Adrenal gland (tissue), 12 donors: Measurements from ENCODE around the gene DSCAML1. TPM values are rescaled to one million over a fixed set of nuclear protein-coding genes. Genes with fewer than 3 reads are reported as not detected.

Experiments
- DNase-seq, 7 donors: peaks; one replicate each; pipeline ENCODE4 v3.0.0-alpha.2; 2019 to 2020
- H3K27ac ChIP-seq, 5 donors: fragments of 200-600 bp; sonication (generic) in 4 of 5; 1 replicate in 3 of 5; 2 replicates in 2 of 5; pipeline versions ENCODE4 v1.5.1 to v1.8.0; 2016 to 2020; ENCODE audit warnings: mild to moderate bottlenecking in 1 of 5
- H3K27me3 ChIP-seq: fragments of 200-600 bp; 2 replicates; pipeline ENCODE4 v1.8.0; 2021
- H3K36me3 ChIP-seq, 2 donors: fragments of 200-600 bp; replicated peaks in 1 of 2; 1 replicate in 1 of 2; 2 replicates in 1 of 2; pipeline versions ENCODE4 v1.5.1 to v1.8.0; 2018 to 2022
- H3K4me1 ChIP-seq, 2 donors: fragments of 200-600 bp; replicated peaks in 1 of 2; 1 replicate in 1 of 2; 2 replicates in 1 of 2; pipeline versions ENCODE4 v1.5.1 to v1.8.0; 2018 to 2021
- H3K4me3 ChIP-seq, 4 donors: fragments of 200-600 bp; sonication (generic) in 3 of 4; one replicate each; pipeline ENCODE4 v1.5.1; 2016 to 2018
- H3K9me3 ChIP-seq, 3 donors: fragments of 200-600 bp; sonication (generic) in 1 of 3; replicated peaks in 1 of 3; 1 replicate in 2 of 3; 2 replicates in 1 of 3; pipeline versions ENCODE4 v1.5.1 to v1.8.0; 2016 to 2021
- CTCF ChIP-seq, 6 experiments: fragments of 450-650 bp in 4 of 6; fragments of 200-600 bp in 2 of 6; sonication (generic) in 1 of 6; IDR thresholded peaks; 1 replicate in 5 of 6; 2 replicates in 1 of 6; pipeline versions ENCODE4 v1.5.1 to v1.8.0; 2016 to 2021; ENCODE audit warnings: antibody characterized with exemption in 6 of 6, mild to moderate bottlenecking in 2 of 6, moderate library complexity in 1 of 6
- POLR2A ChIP-seq, 2 donors: fragments of 450-650 bp; IDR thresholded peaks; one replicate each; pipeline ENCODE4 v1.6.1; 2017; ENCODE audit warnings: antibody characterized with exemption in 2 of 2, mild to moderate bottlenecking in 2 of 2, moderate library complexity in 1 of 2
- WGBS, 4 donors: extraction: QIAGEN DNeasy Blood & Tissue Kit in 2 of 4; methylation state at CpG; one replicate each; pipeline versions ENCODE4 v1.1.5 to v1.1.7; 2013 to 2017; 5-methylcytosine and 5-hydroxymethylcytosine counted together
- intact Hi-C, 2 donors: fragments of 100-400 bp; cut with DNase I; formaldehyde crosslinking; loops; one replicate each; pipeline versions ENCODE4 v1.14.1 to v1.15.0; 2022 to 2023
- polyA plus RNA-seq, 3 donors: library from polyadenylated mRNA; stranded (reverse); fragments of 200-250 nt in 2 of 3; fragments of 350-450 nt in 1 of 3; fragmentation: Illumina TruSeq in 1 of 3; extraction: RNeasy Lipid Tissue Mini Kit (QIAGEN cat#74804) in 1 of 3; gene quantifications; one replicate each; pipeline ENCODE4 v1.2.3, GENCODE V29; 2013 to 2014
- total RNA-seq, 9 donors: library from RNA; depleted of rRNA in 4 of 9; stranded (reverse); fragments of >200 nt in 4 of 9; fragments of 120-200 nt in 1 of 9; fragmentation: NEBNext Ultra II Directional in 1 of 9; extraction: Animal tissue kit (Norgen Biotek cat#: 25700) in 1 of 9; gene quantifications; one replicate each; pipeline versions ENCODE4 v1.1.0 to v1.2.4, GENCODE V29; 2013 to 2023
- donor health status: healthy with polysubstance abuse.
- donor health status: Bipolar disorder and iron deficiency.
- donor health status: DM: yes; HTN: yes; CAD: no.
- donor health status: DM: no; HTN: no; CAD: no.
- donor health status: DM: no; HTN: no; CAD: no.
- donor health status: DM: yes; HTN: yes; CAD: no.

Gene DSCAML1
- total and polyA plus RNA-seq, 12 donors: 0.09 to 1.9 (median 0.55) TPM; not detected in 1

GRCh38 chr11:117381481-117382387 lies 415.3 kb downstream of the DSCAML1 start:
- no peak for DNase-seq
- Histone ChIP-seq H3K4me1 (peaks cover 0 to 4% of the 10 kb centered on the region in 2 donors), H3K36me3 (peaks cover 0 to 56% of the 10 kb centered on the region in 2 donors), H3K4me3 (no peak overlapping the region), H3K27me3 (no peaks in the 10 kb centered on the region), H3K27ac (no peak overlapping the region), H3K9me3 (no peaks in the 10 kb centered on the region)
- TF ChIP-seq POLR2A (IDR thresholded peaks at IDR 0.05) (no peak), CTCF (IDR thresholded peaks at IDR 0.05) (no peak)
- 93 to 99% (median 94%) methylated on average over 7 to 9 of the region's 9 CpGs for WGBS, 4 donors
- intact Hi-C loops: no loop called here

- no peak for DNase-seq
- peaks cover 0 to 50% of the 10 kb centered on the region in 2 donors for H3K36me3 ChIP-seq
- peaks cover 0 to 4% of the 10 kb centered on the region in 2 donors for H3K4me1 ChIP-seq
- TF ChIP-seq POLR2A (IDR thresholded peaks at IDR 0.05): no peak
- TF ChIP-seq CTCF (IDR thresholded peaks at IDR 0.05): no peak
- H3K9me3 ChIP-seq: no peaks in the 10 kb centered on the region
- no peak overlapping the region for H3K4me3 ChIP-seq
- intact Hi-C loops: no loop called here
- WGBS, 4 donors: 91 to 100% (median 96%) methylated on average over 4 of the region's 4 CpGs
- H3K27ac ChIP-seq: no peak overlapping the region
- H3K27me3 ChIP-seq: no peaks in the 10 kb centered on the region
Measured at GRCh38 chr11:117380676-117381075, 416.3 kb downstream of the DSCAML1 start.

- no peak for TF ChIP-seq POLR2A (IDR thresholded peaks at IDR 0.05)
- no peak for TF ChIP-seq CTCF (IDR thresholded peaks at IDR 0.05)
- Histone ChIP-seq H3K27me3 (no peaks in the 10 kb centered on the region), H3K4me3 (no peak overlapping the region), H3K36me3 (peaks cover 0 to 51% of the 10 kb centered on the region in 2 donors), H3K9me3 (no peaks in the 10 kb centered on the region), H3K27ac (peak overlapping the region in 1 of 5 donors; percentile 61), H3K4me1 (peaks cover 0 to 4% of the 10 kb centered on the region in 2 donors)
- intact Hi-C loops: no loop called here
- WGBS, 4 donors: 80 to 86% (median 83%) methylated on average over 12 of the region's 12 CpGs
- DNase-seq: peak in 1 of 7 donors; percentile 53
Measured at GRCh38 chr11:117378976-117379865, 417.8 kb downstream of the DSCAML1 start.

Other genes starting within 250 kb of the DSCAML1 start
- gene FXYD2, start 27.5 kb upstream of the DSCAML1 start, total RNA-seq: 1 to 10 TPM in 6 of 9 donors, under 1 TPM in 1, not detected in 2; 0.94 to 4.3 (median 2.0) TPM
- 10 to 100 TPM in 1 of 3 donors, 1 to 10 TPM in 1, under 1 TPM in 1; 0.27 to 11.3 (median 3.6) TPM for gene FXYD2, start 27.5 kb upstream of the DSCAML1 start, polyA plus RNA-seq
- gene FXYD6, start 79.4 kb upstream of the DSCAML1 start, total RNA-seq: 100 to 1,000 TPM in 5 of 9 donors, 10 to 100 TPM in 4; 34.3 to 218 (median 103) TPM
- gene FXYD6, start 79.4 kb upstream of the DSCAML1 start, polyA plus RNA-seq: 10 to 100 TPM; 83.2 to 94.4 (median 93.9) TPM
- 1 to 10 TPM in 1 of 9 donors, under 1 TPM in 8; 0.12 to 1.3 (median 0.55) TPM for gene TMPRSS13, start 132.2 kb upstream of the DSCAML1 start, total RNA-seq
- gene TMPRSS13, start 132.2 kb upstream of the DSCAML1 start, polyA plus RNA-seq: 1 to 10 TPM in 1 of 3 donors, under 1 TPM in 2; 0.54 to 1.0 (median 0.84) TPM
- 10 to 100 TPM in 8 of 9 donors, 1 to 10 TPM in 1; 2.7 to 50.5 (median 32.2) TPM for gene IL10RA, start 189.2 kb upstream of the DSCAML1 start, total RNA-seq
- 10 to 100 TPM in 1 of 3 donors, 1 to 10 TPM in 2; 4.6 to 10.2 (median 7.3) TPM for gene IL10RA, start 189.2 kb upstream of the DSCAML1 start, polyA plus RNA-seq